ENCODE data around the gene NBL1.

The NBL1 gene

DNA sequence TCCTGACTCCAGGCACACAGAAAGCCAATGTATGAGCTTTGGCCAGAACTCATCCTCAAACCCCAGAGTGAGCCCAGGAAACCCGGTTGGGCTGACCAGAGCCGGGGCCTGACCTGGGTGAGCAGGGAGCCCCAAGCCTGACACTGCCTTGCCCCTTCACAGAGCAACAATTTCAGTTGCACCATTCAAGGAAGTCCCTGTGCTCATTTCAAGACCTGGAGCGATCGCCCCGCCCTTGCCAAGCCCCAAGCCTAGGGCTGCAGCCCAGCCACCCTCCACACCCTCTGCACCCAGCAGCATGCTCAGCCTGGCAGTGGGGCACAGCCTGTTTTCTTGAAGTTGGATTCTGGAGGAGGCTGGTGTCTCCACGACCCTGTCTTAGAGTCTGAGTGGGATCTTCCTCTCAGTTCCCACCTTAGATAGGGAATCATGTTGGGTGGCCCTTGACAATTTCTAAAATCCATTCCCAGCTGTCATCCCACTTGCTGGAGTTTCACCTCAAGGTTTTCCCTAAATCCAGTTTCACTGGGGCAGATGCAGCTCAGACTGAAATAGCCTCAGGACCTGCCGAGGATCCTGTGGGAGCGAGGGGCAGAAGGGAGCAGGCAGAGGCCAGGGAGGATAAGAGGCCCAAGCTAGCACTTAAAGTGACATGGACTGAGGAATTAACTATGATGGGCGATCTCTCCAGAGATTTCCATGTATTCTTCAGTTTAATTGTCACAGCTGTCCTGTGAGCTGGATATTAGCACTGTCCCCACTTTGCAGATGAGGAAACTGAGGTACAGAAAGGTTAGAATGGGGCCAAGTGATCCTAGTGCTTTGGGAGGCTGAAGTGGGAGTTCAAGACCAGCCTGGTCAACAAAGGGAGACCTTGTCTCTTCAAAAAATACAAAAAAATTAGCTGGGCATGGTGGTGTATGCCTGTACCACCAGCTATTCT lies 2.5 kb downstream of the NBL1 start:
- DNase-seq, result no peak

DNA sequence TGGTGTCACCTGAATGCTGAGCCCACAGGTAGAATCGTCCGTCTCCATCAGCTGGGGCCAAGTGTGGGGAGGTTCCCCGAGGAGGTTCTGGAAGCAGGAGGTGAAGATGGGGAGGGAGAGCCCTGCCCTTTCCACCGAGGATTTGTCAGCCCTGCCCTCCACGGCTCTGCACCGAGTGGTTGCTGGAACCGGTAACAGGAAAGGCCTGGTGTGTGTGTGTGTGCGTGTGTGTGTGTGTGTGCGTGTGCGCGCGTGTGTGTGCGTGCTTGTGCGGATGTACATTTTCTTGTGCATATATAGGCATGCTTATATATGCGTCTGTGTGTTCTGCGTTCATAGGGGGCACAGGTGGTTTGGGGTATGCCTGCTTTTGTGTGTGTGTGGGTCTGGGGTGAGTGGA lies 3.5 kb downstream of the NBL1 start:
- DNase-seq, result no peak

DNA sequence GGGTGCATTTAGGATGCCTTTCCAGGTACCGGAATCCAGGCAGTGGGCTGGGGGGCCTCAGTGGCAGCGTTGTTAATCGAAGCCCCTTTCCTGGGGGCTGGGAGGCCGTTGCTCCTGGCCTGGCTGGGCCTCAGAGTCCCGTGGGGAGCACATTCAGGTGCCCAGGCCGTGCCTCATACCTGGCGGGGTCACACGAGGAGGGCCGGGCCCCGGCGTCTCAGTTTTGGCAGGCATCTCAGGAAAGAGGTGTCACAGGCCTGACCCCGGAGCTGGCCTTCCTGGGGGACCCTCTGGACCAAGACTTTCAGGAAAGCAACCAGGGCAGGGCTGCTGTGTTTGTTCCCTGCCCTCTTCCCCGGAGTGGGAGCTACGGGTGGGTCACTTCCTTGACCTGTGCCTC lies 4.1 kb downstream of the NBL1 start:
- no peak for DNase-seq

DNA sequence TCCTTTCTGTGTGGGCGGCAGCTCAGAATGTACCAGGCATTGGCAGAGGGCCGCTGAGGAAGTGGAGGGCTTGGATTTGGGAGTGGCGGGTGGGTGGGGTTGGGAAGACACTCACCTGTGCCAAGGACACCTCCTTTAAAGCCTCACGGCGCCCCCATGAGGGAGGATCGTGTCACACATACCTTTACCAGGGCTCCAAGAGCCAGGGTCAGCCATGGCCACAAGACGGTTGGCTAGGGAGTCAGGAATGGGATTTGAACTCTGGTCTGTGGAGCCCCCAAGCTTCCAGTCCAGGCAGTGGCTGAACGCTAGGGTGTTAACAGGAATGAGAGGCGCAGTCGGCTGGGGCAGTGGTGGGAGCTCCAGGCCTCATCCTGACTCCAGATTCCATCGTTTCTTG lies 4.6 kb downstream of the NBL1 start:
- DNase-seq, result no peak

DNA sequence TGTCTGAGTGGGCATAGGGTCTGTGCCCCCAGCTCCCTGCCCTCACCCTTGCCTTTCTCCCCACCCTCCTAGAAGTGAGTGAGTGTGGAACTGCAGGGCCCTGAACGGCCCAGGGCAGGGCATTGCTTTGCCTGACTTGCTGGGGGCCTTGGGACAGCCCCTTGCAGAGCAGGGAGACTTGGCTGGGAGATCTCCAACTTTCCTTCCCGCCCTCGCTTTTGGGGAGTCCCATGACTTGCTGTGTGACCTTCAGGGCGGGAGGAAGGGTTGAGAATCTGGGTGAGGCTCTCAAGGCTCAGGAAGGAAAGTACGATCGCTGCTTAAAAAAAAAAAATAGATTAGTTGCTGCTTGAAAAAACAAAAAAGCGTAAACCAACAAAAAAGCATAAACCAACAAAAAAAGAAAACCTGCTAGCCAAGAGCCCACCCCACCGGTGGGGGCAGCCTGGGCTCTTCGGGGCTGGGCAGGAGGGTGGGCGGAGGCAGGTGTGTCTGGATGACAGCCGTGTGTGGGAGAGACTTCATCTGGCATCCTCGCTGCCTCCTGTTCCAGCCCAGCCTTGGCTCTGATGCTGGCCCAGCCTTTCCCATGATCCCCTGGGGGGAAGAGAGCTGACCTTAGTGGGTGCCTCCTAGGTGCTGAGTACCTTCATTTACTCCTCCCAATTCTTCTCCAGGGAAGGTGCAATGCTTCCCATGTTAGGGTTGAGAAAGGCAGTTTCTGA lies 6.5 kb downstream of the NBL1 start:
- DNase-seq, result no peak

DNA sequence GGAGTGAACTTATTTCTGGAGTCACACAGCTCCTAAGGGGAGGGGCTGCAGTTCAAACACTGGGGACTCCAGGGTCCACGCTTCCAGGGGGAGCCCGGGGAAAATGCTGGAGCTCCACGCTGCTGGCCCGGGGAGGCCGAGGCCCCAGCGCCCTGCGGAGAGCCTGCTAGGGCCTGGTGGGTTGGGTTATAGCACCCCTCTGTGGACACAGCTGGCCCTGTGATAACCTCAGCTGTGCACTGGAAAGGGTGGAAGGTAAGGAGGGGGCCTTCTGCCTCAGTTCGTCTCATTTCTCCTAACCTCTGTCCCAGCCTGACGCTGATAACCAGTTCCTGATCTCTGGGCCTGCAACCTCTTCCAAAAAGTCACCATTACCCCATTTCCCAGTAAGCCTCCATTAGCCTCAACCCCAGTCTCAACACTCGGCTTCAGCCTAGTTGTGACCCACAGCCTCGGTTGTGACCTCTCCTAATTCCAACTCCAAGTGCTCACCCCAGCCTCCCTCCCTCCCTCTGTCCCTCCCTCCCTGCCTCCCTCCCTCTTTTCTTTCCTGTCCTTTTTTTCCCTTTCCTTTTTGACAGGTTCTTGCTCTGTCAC lies 7.1 kb downstream of the NBL1 start:
- no peak for DNase-seq

DNA sequence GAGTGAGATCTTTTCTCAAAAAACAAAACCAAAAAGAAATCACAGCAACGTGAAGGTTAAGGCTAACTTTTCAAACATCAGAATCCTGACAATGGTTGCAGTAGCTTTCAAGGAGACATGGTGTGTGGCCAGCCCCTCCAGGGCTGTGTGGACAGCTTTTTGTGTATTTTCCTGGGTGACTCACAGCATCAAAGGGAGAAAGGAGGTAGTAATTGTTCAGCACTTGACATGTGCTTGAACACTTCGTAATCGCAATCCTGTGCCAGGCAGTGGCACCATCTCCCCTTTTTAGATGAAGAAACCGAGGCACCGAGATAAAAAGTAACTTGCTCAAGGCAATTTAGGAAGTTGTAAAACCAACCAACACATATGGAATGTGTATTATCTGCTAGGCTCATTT lies 10.3 kb downstream of the NBL1 start:
- no peak for DNase-seq

DNA sequence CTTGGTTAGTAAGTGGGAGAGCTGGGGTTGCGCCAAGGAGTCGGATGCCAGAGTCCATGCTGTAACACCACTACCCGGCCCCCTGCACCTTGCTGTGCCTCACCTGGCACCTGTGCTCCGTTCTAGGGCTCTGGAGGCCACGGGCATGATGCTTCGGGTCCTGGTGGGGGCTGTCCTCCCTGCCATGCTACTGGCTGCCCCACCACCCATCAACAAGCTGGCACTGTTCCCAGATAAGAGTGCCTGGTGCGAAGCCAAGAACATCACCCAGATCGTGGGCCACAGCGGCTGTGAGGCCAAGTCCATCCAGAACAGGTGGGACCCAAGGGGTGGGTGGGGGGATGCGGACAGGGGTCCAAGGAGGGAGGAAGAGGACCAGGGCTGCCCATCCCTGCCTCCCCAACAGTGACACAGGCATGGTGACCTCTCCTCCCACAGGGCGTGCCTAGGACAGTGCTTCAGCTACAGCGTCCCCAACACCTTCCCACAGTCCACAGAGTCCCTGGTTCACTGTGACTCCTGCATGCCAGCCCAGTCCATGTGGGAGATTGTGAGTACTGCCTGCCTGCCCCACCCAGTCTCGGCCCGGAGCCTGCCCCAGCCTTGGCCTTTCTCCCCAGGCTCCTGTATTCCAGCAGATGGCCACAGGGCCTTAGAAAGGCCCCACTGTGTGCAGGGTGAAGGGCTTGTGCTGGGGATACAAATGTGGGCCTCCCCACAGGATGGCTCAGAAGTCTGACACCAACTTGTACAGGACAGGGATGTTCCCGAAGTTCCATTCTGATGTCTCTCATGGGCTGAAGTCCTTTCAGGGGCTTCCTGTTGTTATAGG lies 11.0 kb downstream of the NBL1 start:
- DNase-seq, result no peak

DNA sequence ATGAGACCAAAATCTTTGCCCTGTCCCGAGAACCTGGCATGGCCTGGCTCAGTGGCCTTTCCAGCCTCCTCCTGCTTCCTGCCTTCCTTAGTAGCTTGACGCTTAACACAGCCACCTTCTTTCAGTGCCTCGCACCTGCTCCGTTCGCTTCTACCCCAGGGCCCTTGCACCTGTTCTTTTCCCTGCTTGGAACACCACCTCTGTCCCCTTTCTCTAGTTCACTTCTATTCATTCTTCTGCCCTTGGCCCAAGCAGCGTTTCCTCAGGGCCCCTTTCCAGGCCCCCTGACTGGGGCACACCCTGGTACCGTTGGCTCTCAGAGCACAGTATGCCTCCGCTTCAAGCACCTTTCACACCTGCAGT lies 11.6 kb downstream of the NBL1 start:
- DNase-seq, result no peak

DNA sequence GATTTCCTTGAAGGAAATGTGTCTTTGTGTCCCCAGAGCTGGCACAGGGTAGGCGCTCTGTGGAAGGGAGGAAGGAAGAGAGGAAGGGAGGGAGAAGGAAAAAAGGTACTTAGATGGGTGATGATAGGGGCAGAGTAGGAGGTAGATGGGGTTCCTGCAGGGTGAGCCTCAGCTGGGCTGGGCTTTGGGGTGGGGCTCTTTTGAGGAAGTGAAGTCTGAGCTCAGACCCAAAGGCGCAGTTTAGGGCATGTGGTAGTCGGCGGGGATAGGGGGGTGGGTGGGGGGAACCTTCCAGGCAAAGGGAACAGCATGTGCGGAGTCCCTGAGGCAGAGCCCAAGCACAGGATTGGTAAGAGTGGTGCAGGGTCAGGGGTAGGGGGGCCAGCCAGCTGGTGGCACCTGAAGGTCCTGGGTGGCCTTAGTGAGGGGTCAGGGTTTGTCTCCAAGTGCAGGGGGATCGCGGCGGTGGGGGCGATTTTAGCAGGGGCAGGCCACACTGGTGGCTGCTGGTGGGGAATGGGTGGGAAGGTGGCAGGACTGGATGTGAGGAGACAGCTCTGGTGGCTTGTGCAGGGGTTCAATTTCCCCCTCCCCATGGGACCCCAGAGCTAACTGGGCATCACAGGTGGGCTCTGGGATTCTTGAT lies 12.1 kb downstream of the NBL1 start:
- DNase-seq, result no peak

DNA sequence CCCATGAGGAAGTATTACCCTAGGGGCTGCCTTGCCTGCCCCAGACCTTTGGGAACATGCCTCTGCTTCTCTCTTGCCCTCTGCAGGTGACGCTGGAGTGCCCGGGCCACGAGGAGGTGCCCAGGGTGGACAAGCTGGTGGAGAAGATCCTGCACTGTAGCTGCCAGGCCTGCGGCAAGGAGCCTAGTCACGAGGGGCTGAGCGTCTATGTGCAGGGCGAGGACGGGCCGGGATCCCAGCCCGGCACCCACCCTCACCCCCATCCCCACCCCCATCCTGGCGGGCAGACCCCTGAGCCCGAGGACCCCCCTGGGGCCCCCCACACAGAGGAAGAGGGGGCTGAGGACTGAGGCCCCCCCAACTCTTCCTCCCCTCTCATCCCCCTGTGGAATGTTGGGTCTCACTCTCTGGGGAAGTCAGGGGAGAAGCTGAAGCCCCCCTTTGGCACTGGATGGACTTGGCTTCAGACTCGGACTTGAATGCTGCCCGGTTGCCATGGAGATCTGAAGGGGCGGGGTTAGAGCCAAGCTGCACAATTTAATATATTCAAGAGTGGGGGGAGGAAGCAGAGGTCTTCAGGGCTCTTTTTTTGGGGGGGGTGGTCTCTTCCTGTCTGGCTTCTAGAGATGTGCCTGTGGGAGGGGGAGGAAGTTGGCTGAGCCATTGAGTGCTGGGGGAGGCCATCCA lies 12.8 kb downstream of the NBL1 start:
- DNase-seq, result no peak

DNA sequence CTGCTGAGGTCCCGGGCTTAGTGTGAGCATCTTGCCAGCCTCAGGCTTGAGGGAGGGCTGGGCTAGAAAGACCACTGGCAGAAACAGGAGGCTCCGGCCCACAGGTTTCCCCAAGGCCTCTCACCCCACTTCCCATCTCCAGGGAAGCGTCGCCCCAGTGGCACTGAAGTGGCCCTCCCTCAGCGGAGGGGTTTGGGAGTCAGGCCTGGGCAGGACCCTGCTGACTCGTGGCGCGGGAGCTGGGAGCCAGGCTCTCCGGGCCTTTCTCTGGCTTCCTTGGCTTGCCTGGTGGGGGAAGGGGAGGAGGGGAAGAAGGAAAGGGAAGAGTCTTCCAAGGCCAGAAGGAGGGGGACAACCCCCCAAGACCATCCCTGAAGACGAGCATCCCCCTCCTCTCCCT lies 13.4 kb downstream of the NBL1 start:
- DNase-seq, result no peak

DNA sequence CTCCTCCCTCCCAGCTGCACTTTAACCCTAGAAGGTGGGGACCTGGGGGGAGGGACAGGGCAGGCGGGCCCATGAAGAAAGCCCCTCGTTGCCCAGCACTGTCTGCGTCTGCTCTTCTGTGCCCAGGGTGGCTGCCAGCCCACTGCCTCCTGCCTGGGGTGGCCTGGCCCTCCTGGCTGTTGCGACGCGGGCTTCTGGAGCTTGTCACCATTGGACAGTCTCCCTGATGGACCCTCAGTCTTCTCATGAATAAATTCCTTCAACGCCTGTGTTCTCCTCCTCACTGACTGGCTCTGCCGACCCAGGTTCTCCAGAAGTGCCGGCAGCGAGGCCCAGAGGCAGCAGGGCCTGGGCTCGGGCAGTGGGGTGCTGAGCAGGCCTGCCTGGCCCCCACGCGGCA lies 14.1 kb downstream of the NBL1 start:
- DNase-seq, result no peak

DNA sequence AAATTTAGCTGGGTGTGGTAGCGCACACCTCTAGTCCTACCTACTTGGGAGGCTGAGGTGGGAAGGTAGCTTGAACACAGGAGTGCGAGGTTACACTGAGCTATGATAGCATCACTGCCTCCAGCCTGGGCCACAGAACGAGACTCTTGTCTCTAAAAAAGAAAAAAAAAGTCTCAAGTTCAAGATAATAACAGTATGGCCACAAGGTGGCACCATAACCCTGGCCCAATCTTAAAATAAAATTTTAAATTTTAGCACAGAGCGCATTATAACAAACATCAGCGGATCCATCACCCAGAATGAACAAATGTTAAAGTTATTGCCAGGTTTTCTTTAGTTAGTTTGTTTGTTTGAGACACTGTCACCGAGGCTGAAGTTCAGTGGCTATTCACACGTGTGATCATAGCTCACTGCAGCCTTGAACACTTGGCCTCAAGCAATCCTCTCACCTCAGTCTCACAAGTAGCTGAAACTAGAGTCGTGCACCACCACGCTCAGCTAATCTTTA lies 17.7 kb downstream of the NBL1 start:
- DNase-seq, result peak; percentile 39

DNA sequence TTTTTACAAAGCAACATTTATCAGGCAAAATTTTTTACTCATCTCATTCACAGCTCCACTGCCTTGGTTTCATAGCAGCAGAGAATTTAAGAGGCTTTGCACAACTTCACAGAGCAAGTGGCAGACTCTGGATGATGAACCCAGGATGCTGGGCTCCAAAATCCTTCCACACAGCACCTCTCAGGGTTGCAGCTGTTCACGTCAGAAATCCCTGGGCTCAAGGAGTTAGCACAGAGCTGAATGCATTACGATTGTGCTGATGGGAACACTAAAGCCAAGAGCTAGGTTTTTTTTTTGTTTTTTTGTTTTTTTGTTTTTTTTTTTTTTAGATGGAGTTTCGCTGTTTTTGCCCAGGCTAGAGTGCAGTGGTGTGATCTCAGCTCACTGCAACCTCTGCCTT lies 18.2 kb downstream of the NBL1 start:
- no peak for DNase-seq

DNA sequence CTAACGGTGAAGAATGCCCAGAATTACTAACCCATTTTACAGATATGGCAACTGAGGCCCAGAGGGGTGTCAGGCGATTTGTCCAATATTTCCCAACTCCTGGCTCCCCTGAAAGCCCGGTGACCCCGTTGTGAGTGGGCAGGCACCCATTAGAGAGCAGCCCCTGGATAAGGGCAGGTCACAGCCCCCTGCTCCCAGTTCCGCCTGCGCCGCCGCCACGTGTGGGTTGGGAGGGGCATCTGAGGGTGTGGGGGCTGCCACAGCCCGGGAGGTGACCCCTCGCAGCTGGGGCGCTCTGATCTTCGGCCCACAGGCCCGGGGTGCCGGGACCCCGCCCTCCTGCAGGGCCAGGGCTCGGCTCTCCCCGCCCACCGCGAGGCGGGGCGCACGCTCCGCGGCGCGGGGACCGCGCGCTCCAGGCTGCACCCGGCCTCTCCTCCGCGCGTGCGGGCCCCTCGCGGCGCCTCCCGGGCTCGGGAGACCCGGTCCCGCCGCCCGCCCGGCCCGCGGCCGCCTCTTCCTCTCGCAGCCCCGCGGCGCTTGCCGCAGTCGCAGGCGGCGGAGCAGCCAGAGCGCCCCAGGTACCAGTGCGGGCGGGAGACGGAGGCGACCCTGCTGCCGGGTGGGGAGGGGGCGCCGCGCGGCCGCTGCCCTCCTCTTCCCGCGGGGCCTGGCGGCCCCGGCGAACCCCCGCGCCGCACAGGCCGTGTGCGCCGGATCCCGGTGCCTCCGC lies 20.5 kb downstream of the NBL1 start, which contains the start of gene HTR6:
TSS of gene HTR6 (plus strand) at position 423 of the 733 bp plus-strand sequence. CDS start 879 bp downstream, outside the sequence.
- DNase-seq, result no peak

DNA sequence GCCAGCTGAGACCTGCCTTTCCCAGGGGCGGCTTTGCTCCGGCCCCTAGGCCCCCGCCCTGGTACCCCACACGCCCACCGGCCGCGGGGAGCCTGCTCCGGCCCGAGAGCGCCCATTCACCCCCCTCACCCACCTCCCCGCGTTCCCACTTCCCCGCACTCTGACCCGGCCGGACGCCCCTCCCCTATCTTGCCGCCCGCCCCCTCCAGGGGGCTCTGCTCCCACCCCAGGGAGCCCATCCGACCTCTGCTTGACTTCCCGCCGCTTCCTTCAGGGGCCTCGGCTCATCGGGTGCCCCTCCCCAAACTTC lies 21.0 kb downstream of the NBL1 start:
- no peak for DNase-seq

DNA sequence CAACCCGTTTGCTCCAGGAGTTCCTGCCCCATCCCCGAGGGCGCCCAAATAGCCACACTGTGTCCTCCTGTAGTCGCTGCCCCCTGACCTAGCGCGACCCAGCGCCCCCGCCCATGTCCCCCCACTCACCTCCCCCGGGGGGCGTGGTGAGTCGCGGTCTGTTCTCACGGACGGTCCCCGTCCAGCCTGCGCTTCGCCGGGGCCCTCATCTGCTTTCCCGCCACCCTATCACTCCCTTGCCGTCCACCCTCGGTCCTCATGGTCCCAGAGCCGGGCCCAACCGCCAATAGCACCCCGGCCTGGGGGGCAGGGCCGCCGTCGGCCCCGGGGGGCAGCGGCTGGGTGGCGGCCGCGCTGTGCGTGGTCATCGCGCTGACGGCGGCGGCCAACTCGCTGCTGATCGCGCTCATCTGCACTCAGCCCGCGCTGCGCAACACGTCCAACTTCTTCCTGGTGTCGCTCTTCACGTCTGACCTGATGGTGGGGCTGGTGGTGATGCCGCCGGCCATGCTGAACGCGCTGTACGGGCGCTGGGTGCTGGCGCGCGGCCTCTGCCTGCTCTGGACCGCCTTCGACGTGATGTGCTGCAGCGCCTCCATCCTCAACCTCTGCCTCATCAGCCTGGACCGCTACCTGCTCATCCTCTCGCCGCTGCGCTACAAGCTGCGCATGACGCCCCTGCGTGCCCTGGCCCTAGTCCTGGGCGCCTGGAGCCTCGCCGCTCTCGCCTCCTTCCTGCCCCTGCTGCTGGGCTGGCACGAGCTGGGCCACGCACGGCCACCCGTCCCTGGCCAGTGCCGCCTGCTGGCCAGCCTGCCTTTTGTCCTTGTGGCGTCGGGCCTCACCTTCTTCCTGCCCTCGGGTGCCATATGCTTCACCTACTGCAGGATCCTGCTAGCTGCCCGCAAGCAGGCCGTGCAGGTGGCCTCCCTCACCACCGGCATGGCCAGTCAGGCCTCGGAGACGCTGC lies 21.7 kb downstream of the NBL1 start:
- no peak for DNase-seq

DNA sequence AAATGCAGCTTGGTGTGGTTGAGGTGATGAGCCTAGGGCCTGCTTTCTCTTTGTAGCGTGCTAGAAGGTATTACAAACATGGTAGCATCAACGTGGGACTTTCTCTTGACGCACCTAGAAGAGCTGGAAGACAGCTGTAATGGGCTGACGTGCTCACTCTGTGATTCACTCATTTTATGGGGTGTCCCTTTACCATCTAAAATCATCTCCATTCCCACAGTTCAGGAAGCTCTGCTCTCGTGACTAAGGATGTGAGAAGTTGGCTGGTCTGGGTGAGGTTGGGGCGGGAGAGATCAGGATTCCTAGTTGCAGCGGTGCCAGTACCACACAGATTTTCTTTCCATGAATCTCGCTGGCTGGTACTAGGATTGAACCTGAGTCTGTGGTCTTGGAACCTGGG lies 24.8 kb downstream of the NBL1 start:
- no peak for DNase-seq

DNA sequence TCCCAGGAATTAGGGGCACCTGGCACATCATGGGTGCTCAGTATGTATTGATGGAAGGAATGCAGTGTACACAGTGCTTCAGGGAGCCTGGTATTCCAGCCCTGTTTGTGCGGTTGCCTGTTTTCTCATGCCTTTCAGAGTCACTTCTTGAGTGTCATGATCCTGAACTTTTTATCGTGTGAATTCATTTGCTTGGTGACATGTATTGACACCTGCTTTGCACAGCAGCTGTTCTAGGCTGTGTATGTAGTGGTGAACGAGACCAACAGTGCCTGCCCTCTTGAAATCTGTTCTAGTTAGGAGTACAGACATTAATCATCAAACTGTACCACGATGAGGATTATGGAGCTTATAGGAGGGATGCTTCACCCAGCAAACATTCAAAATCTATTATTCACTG lies 26.7 kb downstream of the NBL1 start:
- no peak for DNase-seq
